DOHH2 (cell line): ENCODE measurements around the gene GRIP2.

ENCODE experiments used
- CTCF ChIP-seq: fragments of 200-600 bp; sonication (generic); IDR thresholded peaks from one replicate; pipeline ENCODE4 v1.5.1; 2014; ENCODE audit warnings: antibody characterized with exemption, mild to moderate bottlenecking, low read depth, low read length; ENCODE audit not compliant: poor library complexity, severe bottlenecking
- EZH2phosphoT487 ChIP-seq: fragments of 200-600 bp; sonication (generic); IDR thresholded peaks from 2 replicates; pipeline ENCODE4 v1.6.1; 2017; ENCODE audit warnings: borderline replicate concordance, mild to moderate bottlenecking, antibody characterized with exemption, low read length, moderate library complexity, mixed read lengths

GRCh38 chr3:14528081-14528480 lies 12.1 kb downstream of the GRIP2 start:
- TF ChIP-seq CTCF: no peak
- TF ChIP-seq EZH2phosphoT487: no peak
